ENCODE results near the gene HERC2. TPM values are rescaled to one million over a fixed set of nuclear protein-coding genes. Genes with fewer than 3 reads are reported as not detected.
"Not testable (repeated sequence)": the region's sequence is repeated elsewhere in the genome, so short reads cannot be mapped to it uniquely, and the experiment has no call there.

The HERC2 gene, protein sequence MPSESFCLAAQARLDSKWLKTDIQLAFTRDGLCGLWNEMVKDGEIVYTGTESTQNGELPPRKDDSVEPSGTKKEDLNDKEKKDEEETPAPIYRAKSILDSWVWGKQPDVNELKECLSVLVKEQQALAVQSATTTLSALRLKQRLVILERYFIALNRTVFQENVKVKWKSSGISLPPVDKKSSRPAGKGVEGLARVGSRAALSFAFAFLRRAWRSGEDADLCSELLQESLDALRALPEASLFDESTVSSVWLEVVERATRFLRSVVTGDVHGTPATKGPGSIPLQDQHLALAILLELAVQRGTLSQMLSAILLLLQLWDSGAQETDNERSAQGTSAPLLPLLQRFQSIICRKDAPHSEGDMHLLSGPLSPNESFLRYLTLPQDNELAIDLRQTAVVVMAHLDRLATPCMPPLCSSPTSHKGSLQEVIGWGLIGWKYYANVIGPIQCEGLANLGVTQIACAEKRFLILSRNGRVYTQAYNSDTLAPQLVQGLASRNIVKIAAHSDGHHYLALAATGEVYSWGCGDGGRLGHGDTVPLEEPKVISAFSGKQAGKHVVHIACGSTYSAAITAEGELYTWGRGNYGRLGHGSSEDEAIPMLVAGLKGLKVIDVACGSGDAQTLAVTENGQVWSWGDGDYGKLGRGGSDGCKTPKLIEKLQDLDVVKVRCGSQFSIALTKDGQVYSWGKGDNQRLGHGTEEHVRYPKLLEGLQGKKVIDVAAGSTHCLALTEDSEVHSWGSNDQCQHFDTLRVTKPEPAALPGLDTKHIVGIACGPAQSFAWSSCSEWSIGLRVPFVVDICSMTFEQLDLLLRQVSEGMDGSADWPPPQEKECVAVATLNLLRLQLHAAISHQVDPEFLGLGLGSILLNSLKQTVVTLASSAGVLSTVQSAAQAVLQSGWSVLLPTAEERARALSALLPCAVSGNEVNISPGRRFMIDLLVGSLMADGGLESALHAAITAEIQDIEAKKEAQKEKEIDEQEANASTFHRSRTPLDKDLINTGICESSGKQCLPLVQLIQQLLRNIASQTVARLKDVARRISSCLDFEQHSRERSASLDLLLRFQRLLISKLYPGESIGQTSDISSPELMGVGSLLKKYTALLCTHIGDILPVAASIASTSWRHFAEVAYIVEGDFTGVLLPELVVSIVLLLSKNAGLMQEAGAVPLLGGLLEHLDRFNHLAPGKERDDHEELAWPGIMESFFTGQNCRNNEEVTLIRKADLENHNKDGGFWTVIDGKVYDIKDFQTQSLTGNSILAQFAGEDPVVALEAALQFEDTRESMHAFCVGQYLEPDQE (N-terminal part only)
- total RNA-seq (2014; rRNA removed; shearing (Covaris generic)), result 33.1 TPM in 2 replicates
- polyA plus RNA-seq (2015; cell fraction: cytosol; rRNA removed), result 12.9 and 19.4 TPM in 2 replicates
- 52.7 and 53.7 TPM in 2 replicates for polyA plus RNA-seq (2015; cell fraction: nucleus; rRNA removed)

DNA sequence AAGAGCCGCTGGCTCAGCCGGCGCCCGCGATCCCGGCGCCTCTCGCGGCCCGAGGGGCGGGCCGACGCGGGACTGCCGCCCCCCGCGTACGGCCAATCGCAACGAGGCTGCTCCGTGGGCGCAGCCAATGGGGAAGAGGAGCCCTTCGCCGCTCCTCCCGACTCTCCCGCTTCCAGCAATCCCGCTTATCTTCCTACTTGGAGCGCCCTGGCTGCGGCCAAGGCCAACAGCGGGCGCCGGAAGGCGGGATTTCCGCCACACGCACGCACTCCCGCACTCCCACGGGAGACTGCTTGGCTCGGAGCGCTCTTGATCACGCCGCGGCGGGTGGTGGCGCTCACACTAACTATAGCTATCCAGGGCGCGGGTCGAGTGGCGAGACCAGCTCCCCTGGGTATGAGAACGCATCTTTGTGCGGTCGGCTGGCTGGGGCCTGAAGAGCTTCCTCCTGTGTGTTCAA lies at the start of gene HERC2:
Gene HERC2 (minus strand): TSS at position 51 of the 460 bp plus-strand sequence. CDS start 746 bp downstream, outside the sequence.
- not testable (repeated sequence) for DNase-seq (ENCODE audit: low read depth)

DNA sequence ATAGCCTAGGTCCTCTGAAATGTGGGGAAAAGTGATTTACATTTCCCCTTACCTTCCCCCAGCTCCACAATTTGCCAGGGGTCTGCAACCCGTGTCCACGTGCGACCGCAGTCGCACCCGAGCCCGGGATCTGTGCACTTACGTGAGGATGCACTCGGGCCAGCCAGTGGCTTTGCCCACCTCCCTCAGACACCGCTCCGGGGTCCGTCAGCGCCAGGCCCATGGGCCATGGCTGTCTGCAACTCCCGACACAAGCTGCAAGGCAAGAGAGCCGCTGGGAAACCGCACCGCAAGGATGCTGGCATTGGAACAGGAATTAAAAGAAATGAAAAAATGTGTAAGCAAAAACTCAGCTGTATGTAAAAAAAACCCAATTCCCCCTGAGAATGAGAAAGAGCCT lies 43.5 kb upstream of the HERC2 start:
- not testable (repeated sequence) for DNase-seq (ENCODE audit: low read depth)

DNA sequence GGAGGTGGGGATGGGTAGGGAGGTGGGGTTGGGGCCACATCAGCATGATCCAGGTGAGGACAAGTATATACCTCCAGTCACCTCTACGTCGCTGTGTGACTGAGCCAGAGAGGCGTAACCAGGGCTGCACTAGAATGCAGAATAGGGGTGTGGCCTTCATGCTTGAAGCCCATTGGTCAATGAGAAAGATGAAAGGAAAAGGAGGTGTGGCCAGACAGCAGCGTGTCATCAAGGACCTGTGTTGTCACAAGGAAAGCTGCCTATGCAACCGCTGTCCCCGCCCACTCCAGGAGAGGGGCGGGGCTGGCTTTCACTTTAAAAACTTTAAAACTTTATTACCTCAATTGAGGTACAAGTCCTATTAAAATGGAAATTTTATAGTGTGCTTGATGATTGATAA lies 36.0 kb upstream of the HERC2 start, which contains the start of gene GOLGA6L24:
Gene GOLGA6L24 (minus strand): TSS at position 101 of the 400 bp plus-strand sequence. CDS start 61 bp downstream, at position 40.
- DNase-seq (ENCODE audit: low read depth), result not testable (repeated sequence)

DNA sequence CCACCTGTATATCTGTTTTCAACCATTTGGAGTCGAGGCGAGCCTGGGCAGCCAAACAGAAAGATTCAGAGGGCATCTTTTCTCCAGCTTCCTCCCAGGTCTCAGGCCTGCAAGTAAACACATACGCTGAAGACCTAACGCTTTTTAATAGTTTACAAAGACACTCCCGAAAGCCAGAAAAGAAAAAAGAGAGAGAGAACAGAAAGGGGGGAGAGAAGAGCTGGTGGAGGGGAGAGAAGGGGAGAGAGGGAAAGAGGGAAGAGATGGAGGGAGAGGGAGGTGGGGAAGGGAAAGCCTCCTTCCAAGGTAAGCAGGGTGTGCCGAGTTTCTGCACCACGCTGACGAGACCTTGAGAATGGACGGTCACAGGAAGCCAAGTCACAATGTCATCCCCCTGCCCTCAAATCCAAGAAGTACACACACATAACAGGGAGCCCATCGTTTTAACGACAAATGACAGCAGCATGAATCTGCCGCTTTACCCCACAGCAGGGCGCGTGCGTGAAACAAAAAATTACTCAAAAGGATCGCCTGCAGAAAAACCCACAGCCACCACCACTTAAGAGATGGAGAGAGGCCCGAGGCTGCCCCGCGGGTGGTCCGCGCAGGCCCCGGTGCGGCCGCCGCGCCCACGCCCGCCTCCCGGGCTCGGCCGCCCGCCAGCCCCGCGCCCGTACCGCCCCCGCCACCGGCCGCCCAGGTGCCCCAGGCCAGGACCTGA lies 461 bp downstream of the HERC2 start:
- not testable (repeated sequence) for DNase-seq (ENCODE audit: low read depth)

DNA sequence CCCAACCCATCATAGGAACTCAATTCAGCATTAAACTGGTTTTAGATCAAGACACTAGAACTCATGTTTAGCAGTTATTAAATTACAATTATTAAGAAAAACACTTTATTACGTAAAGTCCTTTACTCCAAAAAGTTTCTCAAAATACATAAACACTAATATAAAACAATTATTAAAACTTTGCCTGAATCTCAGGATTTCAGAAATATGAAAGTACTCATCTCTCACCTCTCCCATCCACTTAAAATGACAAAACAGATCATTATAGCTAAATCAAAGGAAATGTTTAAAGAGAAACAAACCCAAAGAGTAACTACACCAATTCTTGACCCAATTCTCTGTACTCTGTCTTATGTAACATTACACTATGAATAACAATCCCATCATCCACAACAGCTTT lies 2.3 kb downstream of the HERC2 start:
- DNase-seq (ENCODE audit: low read depth), result not testable (repeated sequence)

DNA sequence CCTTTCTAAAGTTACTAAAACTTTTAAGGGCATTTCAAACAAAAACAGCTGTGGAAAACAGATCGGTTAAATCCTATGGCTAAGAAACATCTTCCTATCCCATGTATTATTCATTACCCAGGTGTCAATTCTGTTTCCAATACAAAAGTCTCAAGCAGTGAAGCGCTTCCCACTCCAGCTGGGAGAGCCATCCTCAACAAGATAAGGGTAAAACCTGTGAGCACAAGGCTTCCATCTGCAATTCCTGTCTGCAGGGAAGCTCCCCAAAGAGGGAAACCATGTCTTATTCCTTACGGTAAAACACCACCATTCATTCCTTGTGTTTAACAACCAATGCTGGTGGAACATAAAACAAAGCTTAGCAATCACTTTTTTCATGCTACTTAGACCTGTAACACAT lies 3.2 kb downstream of the HERC2 start:
- DNase-seq (ENCODE audit: low read depth), result not testable (repeated sequence)

DNA sequence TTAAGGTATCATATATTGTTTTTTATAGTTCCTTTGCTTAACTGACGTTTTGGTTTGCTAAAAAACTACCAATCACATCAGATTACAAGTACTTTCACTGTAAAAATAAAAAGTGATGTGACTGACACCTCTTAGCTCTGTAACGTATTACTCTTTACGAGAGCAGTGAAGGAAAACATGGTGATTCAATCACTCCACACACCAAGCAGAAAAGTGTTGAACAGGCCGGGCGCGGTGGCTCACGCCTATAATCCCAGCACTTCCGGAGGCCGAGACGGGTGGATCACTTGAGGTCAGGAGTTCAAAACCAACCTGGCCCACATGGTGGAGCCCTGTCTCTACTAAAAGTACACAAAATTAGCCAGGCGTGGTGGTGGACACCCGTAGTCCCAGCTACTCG lies 3.9 kb downstream of the HERC2 start:
- not testable (repeated sequence) for DNase-seq (ENCODE audit: low read depth)

DNA sequence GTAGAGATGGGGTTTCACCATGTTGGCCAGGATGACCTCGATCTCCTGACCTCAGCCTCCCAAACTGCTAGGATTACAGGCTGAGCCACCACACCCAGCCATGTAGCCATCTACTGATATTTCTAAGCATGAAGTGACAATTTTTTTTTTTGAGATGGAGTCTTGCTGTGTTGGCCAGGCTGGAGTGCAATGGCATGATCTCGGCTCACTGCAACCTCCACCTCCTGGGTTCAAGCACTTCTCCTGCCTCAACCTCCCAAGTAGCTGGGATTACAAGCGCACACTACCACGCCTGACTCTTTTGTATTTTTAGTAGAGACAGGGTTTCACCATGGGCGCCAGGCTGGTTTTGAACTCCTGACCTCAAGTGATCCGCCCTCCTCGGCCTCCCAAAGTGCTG lies 5.0 kb downstream of the HERC2 start:
- not testable (repeated sequence) for DNase-seq (ENCODE audit: low read depth)

DNA sequence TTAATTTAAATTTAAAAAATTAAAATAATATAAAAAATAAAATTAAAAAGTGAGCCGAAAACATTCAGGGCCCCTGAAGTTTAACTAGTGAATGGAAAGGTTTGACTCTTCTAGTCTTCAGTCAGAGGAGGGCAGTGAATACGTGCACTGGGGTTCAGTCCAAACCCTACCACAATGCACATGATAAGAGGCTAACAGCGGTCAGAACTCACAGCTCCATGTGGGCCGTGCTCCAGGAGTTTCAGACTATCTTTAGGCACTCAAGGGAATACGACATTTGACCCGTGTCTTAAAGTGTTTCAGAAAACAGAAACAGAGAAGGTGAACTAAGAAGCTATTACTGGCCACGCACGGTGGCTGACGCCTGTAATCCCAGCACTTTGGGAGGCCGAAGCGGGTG lies 11.5 kb downstream of the HERC2 start:
- DNase-seq (ENCODE audit: low read depth), result not testable (repeated sequence)

DNA sequence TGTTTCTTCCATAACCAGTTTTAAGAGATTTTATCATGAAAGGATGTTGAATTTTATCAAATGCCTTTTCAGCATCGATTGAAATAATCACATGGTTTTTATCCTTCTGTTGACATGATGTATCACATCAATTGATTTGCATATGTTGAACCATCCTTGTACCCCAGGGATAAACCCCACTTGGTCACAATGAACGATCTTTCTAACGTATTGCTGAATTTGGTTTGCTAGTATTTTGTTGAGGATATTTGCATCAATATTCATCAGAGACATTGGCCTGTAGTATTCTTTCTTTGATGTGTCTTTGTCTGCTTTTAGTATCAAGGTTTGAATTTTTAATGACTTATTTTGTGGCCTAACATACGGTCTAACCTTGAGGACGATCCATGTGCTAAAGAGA lies 13.3 kb downstream of the HERC2 start:
- DNase-seq (ENCODE audit: low read depth), result not testable (repeated sequence)

DNA sequence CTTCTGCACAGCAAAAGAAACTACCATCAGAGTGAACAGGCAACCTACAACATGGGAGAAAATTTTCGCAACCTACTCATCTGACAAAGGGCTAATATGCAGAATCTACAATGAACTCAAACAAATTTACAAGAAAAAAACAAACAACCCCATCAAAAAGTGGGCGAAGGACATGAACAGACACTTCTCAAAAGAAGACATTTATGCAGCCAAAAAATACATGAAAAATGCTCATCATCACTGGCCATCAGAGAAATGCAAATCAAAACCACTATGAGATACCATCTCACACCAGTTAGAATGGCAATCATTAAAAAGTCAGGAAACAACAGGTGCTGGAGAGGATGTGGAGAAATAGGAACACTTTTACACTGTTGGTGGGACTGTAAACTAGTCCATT lies 16.3 kb downstream of the HERC2 start:
- not testable (repeated sequence) for DNase-seq (ENCODE audit: low read depth)

DNA sequence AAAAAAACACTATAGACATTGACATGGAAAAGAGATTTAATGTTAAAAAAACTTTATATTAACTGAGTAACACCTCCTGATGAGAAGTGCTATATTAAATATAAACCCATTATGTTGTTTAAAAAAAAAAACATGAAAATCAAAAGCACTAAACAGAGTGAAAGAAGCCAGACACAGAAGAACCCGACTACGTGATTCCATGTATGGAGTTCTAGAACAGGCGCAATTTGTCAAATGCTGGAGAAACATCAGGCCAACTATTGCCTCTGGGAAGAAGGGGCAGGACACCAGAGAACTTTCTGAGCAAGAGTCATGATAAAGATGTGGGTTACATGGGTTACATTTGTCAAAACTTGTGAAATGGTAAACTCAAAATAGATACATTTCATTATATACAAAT lies 24.5 kb downstream of the HERC2 start:
- DNase-seq (ENCODE audit: low read depth), result not testable (repeated sequence)

DNA sequence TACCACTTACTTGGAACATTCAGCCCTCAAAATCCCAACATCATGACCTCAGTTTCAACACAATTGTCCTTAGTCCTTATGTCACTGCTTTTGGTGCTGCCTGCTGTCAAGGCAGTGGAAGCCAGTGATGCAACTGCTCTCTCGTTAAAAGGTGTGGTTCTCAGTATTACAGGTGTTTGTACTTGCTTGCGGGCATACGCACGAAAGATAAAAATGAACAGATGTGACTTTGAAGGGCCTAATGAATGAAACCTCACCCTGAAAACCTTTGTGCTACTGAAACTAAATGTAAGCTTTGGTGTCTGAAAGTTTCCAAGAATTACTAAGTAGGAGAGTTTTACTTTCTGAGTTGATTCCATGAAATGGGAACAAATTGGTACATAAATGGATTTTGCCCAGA lies 25.2 kb downstream of the HERC2 start:
- DNase-seq (ENCODE audit: low read depth), result not testable (repeated sequence)

DNA sequence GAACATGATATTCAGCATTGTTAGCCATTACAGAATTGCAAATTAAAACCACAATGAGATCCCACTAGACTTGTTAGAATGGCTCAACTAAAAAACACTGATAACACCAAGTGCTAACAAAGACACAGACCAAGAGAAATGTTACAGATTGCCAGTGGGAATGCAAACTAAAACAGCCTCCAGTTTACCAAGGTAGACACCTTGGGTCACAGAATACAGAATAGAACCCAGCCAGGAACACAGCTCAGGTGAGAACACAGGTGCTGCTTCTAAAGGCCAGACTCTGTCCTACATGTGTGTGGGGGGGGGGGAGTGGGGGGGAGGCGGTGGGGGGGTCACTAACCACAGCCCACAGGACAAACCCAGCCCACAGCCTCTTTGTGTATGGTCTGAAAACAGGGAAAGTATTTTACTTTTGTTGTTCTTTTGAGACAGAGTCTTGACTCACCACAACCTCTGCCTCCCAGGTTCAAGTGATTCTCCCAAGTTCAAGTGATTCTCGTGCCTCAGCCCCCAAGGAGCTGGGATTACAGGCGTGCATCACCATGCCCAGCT lies 26.9 kb downstream of the HERC2 start:
- DNase-seq (ENCODE audit: low read depth), result not testable (repeated sequence)

DNA sequence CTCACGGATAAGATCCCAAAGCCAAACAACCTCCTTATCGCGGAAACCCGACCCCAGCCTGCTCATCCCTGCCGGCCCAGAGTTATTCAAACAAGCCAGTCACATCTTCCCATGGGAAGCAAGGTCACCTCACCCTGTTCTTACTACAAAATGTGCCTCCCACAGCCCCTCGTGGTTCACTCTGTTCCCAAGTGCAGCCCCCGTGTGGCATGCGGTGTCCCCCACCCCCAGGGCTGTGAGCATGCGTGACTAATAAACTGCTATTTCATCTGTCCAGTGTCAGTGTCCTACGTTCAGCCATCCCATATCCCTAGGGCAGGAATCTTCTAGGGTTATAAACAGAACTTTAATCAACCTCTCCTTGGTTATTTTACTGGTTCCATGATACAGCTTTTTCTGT lies 27.4 kb downstream of the HERC2 start:
- not testable (repeated sequence) for DNase-seq (ENCODE audit: low read depth)

DNA sequence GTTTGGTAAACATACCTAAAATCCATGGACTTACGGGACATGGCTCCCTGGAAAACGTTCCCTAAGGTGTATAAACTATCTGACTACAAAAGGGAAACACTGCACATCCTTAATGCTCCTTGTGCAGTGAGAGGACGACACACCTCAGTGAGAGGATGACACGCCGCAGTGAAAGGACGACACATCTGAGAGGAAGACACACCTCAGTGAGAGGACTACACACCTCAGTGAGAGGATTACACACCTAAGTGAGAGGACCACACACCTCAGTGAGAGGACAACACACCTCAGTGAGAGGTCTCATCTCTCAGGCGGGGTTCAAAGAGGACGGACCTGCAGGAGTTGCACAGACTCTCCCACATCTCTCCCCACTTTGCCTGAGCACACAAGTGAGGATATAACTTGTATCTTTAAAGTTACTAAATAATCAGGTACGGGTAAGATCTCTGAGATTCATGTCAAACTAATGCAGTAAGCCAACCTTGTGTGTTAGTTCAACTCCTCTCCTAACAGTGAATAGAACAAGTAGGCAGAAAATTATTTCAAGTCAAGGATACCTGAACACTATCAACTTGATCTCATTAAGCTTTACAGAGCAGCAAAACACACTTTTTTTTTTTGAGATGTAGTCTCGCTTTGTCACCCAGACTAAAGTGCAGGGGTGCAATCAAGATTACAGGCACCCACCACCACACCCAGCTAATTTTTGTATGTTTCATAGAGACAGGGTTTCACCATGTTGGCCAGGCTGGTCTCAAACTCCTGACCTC lies 32.1 kb downstream of the HERC2 start:
- DNase-seq (ENCODE audit: low read depth), result no peak

DNA sequence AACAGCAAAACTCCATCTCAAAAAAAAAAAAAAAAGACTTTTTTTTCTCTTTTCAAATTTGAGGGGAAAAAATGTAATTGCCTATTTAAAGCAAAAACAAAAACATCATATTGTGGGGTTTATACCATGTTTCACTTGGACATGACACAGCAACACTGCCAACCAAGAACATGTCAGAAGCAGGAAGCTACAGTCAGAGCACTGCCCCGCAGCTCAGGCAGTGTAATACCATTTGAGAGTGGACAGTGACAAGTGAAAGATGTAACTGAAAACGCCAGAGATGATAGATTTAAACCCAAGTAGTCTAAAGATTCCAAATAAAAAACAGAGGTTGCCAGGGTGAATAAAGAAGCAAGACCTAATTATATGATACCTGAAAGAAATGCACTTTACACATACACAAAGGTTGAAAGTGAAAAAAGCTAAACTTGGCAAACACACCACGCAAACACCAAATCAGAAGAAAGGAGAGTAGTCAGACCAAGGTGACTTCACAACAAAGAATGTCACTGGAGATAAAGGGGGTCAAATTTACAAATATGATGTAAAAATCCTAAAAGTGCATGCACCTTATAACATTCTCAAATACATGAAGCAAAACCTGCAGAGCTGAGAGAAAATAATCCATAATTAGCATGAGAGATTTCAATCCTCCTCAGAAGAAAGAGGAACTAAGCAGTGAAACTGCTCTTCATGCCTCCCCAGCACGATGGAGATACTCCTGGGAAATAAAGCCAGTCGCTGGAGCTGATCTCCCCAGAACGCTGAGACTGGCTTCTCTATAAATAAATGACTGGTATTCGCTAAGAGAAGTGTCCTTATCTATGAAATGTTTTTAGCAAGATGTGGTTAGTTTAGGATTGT lies 32.9 kb downstream of the HERC2 start:
- not testable (repeated sequence) for DNase-seq (ENCODE audit: low read depth)

DNA sequence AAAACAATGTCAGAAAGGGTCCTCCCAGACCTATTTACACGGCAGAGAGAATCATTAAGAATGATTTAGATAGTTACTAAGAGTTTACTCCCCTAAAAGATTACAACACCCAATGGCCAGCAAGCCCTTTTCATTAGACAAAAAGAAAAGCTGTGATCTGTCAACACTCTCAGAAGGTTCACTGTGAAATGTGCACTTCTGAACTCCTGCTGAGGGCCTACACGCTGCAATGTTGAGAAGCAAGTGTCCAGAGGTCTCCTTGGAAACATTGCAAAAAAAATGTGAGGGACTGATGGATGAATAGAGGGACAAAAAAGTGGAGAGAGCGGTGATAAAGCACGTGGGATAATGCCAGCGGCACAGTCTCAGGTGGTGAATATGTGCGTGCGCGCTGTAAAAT lies 35.3 kb downstream of the HERC2 start:
- DNase-seq (ENCODE audit: low read depth), result not testable (repeated sequence)

All from HT1080 (cell line).